Measurements from ENCODE around the gene GPRC5D. TPM values are rescaled to one million over a fixed set of nuclear protein-coding genes. Genes with fewer than 3 reads are reported as not detected.
A peak's percentile ranks its signal among the peaks of the same experiment; 100 is the strongest.

The GPRC5D gene
- total RNA-seq, 3 donors from 2014 or later, result not detected

DNA sequence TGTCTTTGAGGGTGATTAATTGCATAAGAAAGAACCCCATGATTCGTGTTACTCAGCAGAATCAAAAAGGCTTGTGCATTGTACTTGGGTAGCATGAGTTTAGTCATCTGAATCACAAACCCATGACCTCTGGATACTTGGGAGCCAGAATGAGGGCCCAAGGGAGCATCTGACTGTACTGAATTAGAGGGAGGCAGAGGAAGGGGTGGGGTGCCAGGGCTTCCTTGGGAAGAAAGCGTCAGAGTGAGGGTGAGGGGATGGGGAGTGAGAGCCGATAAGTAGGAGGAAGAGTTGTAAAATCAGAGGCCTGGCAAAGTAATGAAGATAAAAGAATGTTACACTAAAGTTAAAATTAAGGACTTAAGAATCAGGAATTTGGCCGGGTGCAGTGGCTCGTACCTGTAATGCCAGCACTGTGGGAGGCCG lies 29.8 kb downstream of the GPRC5D start:
- Histone ChIP-seq H3K36me3 (ENCODE audit: low read depth) (no peaks in the 10 kb centered on the region), H3K4me3 (no peak overlapping the region), H3K4me1 (ENCODE audit: low read depth) (no peaks in the 10 kb centered on the region), H3K9me3 (no peaks in the 10 kb centered on the region)
- DNase-seq (no peak), ATAC-seq (no peak)
- intact Hi-C loops (cut with DNase I, micrococcal nuclease), result no loop called here
- TF ChIP-seq, protein P1, sequence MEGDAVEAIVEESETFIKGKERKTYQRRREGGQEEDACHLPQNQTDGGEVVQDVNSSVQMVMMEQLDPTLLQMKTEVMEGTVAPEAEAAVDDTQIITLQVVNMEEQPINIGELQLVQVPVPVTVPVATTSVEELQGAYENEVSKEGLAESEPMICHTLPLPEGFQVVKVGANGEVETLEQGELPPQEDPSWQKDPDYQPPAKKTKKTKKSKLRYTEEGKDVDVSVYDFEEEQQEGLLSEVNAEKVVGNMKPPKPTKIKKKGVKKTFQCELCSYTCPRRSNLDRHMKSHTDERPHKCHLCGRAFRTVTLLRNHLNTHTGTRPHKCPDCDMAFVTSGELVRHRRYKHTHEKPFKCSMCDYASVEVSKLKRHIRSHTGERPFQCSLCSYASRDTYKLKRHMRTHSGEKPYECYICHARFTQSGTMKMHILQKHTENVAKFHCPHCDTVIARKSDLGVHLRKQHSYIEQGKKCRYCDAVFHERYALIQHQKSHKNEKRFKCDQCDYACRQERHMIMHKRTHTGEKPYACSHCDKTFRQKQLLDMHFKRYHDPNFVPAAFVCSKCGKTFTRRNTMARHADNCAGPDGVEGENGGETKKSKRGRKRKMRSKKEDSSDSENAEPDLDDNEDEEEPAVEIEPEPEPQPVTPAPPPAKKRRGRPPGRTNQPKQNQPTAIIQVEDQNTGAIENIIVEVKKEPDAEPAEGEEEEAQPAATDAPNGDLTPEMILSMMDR (IDR thresholded peaks at IDR 0.05), result no peak

DNA sequence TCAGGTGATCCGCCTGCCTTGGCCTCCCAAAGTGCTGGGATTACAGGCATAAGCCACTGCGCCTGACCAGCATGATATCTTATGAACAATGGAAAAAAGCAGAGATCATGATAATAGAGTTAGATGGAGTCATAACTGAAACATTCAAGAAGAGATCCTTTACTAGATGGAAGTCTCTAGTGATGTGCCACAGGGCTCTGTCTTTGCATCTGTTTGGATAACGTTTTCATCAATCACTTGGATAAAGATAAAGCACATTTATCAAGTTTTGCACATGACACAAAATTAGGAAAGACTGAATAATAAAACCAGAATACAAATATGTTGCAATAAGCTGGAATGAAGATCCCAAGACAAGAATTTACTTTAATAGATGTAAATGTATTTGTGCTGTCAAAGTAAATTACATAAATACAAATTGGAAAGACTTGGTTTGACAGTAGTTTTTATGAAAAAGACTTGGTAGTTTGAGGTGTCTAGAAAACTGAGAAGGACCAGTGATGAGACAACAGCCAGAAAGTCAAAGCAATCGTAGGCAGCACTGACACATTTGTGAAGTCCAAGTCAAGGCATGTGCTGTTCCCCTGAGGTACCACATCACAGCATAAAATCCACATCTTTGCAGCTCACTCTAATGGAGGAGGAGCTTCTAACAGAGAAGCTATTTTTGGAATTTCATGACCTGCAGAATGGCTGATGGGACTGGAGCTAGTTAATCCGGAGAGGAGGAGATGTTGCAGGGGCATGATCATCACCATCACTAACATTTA lies 32.1 kb downstream of the GPRC5D start:
- H3K36me3 ChIP-seq (ENCODE audit: low read depth), result no peaks in the 10 kb centered on the region
- intact Hi-C loops (cut with DNase I, micrococcal nuclease), result loop anchor here in 1 of 2 donors (10.0 kb wide), 1 partner anchor 305 kb away; no protein-coding TSS in a partner anchor
- TF ChIP-seq, protein P1 (IDR thresholded peaks at IDR 0.05), result no peak
- no peaks in the 10 kb centered on the region for H3K9me3 ChIP-seq
- DNase-seq (no peak), ATAC-seq (no peak)
- H3K4me1 ChIP-seq (ENCODE audit: low read depth), result no peaks in the 10 kb centered on the region
- H3K4me3 ChIP-seq, result no peak overlapping the region

GRCh38 chr12:12918781-12919389 lies 33.1 kb downstream of the GPRC5D start:
- no peaks in the 10 kb centered on the region for H3K36me3 ChIP-seq (ENCODE audit: low read depth)
- H3K9me3 ChIP-seq, result no peaks in the 10 kb centered on the region
- intact Hi-C loops (cut with DNase I, micrococcal nuclease), result loop anchor here in 1 of 2 donors (10.0 kb wide), 1 partner anchor 306 kb away; no protein-coding TSS in a partner anchor
- ATAC-seq (no peak), DNase-seq (no peak)
- no peak overlapping the region for H3K4me3 ChIP-seq
- TF ChIP-seq, protein P1 (IDR thresholded peaks at IDR 0.05), result no peak
- H3K4me1 ChIP-seq (ENCODE audit: low read depth), result no peaks in the 10 kb centered on the region

- H3K9me3 ChIP-seq, result no peaks in the 10 kb centered on the region
- DNase-seq (no peak), ATAC-seq (no peak)
- H3K4me3 ChIP-seq, result no peak overlapping the region
- no peaks in the 10 kb centered on the region for H3K4me1 ChIP-seq (ENCODE audit: low read depth)
- H3K36me3 ChIP-seq (ENCODE audit: low read depth), result no peaks in the 10 kb centered on the region
- intact Hi-C loops (cut with DNase I, micrococcal nuclease), result loop anchor here (2.0 to 10.0 kb wide), 2 partner anchors 295 to 307 kb away; no protein-coding TSS in a partner anchor
- TF ChIP-seq, protein P1 (IDR thresholded peaks at IDR 0.05), result no peak
Observed at GRCh38 chr12:12917517-12917916, 34.5 kb downstream of the GPRC5D start.

DNA sequence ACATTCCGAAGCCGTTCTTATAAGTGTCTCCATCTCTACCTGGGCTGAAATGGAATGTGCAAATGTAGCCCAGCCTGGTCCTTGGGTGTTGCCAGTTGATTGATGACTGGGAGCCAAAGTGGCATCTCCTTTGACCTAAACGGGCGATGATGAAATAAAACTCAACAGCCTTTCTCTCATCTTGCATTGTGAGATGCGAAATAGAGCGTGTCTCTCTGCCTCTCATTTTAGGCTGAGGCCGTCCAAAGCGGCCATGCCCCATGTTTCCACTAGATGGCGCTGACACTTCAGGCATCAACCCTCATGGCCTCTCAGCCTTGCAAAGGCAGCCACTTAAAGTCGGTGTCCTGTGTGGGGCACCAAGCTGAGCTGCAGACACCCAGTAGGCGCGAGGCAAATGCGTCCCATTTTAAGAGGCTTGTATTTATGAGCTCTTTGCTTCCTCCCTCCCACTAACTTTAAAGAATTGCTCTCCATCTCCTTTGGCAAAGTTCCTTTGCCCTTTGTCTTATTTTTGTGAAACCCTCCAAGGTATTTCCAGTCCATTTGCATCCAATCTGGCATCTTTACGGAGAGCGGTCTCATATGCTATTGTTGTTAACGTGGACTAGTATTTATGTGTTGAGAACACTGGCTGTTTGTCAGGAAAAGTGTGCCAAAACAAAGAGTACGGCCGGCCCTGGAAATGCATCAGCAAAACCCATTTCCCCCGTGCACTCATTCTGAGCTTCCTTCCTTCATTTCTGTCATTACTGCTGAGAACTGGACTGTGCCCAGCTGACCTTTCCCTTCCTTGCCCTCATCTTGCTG lies 35.6 kb downstream of the GPRC5D start:
- Histone ChIP-seq H3K36me3 (ENCODE audit: low read depth) (no peaks in the 10 kb centered on the region), H3K9me3 (no peaks in the 10 kb centered on the region), H3K4me1 (ENCODE audit: low read depth) (no peaks in the 10 kb centered on the region), H3K4me3 (no peak overlapping the region)
- TF ChIP-seq, protein P1 (IDR thresholded peaks at IDR 0.05), result peak; percentile 94
- DNase-seq (peak; percentile 79 to 93 (median 91)), ATAC-seq (peak; percentile 89)
- intact Hi-C loops (cut with DNase I, micrococcal nuclease), result loop anchor here (2.0 to 10.0 kb wide), 2 partner anchors 296 to 308 kb away; no protein-coding TSS in a partner anchor
